GF-D8 (cell line): ENCODE data around the gene FCAMR.

Experiments used
- DNase-seq: peaks from one replicate; lab custom pipeline; 2025; lab: John Stamatoyannopoulos, UW

The FCAMR gene

GRCh38 chr1:206957639-206958038, 12.6 kb downstream of the FCAMR start:
- no peak for DNase-seq

- no peak for DNase-seq
Measured at GRCh38 chr1:206955476-206956451, 14.5 kb downstream of the FCAMR start.

- DNase-seq = no peak
Measured at GRCh38 chr1:206954459-206955342, 15.6 kb downstream of the FCAMR start.

- DNase-seq = no peak
Measured at GRCh38 chr1:206953626-206954025, 16.6 kb downstream of the FCAMR start.

- no peak for DNase-seq
Measured at GRCh38 chr1:206953126-206953525, 17.1 kb downstream of the FCAMR start.

- DNase-seq = no peak
Measured at GRCh38 chr1:206952171-206952570, 18.1 kb downstream of the FCAMR start.

- DNase-seq = no peak
Measured at GRCh38 chr1:206951318-206952100, 18.8 kb downstream of the FCAMR start.

GRCh38 chr1:206949641-206950040, 20.6 kb downstream of the FCAMR start:
- DNase-seq = no peak

GRCh38 chr1:206949208-206949607, 21.1 kb downstream of the FCAMR start:
- DNase-seq = no peak

GRCh38 chr1:206947255-206947654, 23.0 kb downstream of the FCAMR start:
- no peak for DNase-seq

- DNase-seq = no peak
Measured at GRCh38 chr1:206946261-206946660, 24.0 kb downstream of the FCAMR start, which contains the start of gene PIGR. TSS of gene PIGR (minus strand) at chr1:206946466. CDS start at chr1:206940531, 5,935 bp downstream.

- DNase-seq = no peak
Measured at GRCh38 chr1:206945779-206946178, 24.5 kb downstream of the FCAMR start.

- no peak for DNase-seq
Measured at GRCh38 chr1:206944703-206945102, 25.6 kb downstream of the FCAMR start.

- DNase-seq = no peak
Measured at GRCh38 chr1:206941766-206942418, 28.4 kb downstream of the FCAMR start.

GRCh38 chr1:206940588-206940936, 29.7 kb downstream of the FCAMR start:
- no peak for DNase-seq

- DNase-seq = no peak
Measured at GRCh38 chr1:206939841-206940587, 30.2 kb downstream of the FCAMR start.

- no peak for DNase-seq
Measured at GRCh38 chr1:206939131-206939530, 31.1 kb downstream of the FCAMR start.

GRCh38 chr1:206937425-206937824, 32.8 kb downstream of the FCAMR start:
- no peak for DNase-seq

- DNase-seq = no peak
Measured at GRCh38 chr1:206935491-206936067, 34.7 kb downstream of the FCAMR start.

GRCh38 chr1:206933333-206933945, 36.8 kb downstream of the FCAMR start:
- DNase-seq = no peak
